NAMALWA (cell line): ENCODE data around the gene CMSS1.

Experiments used
- DNase-seq: peaks from one replicate; pipeline ENCODE4 v3.0.0-alpha.2; 2015; ENCODE audit warnings: low spot score

CMSS1 gene

GRCh38 chr3:99875581-99875928, 57.9 kb downstream of the CMSS1 start:
- peak; percentile 43 for DNase-seq

DNA sequence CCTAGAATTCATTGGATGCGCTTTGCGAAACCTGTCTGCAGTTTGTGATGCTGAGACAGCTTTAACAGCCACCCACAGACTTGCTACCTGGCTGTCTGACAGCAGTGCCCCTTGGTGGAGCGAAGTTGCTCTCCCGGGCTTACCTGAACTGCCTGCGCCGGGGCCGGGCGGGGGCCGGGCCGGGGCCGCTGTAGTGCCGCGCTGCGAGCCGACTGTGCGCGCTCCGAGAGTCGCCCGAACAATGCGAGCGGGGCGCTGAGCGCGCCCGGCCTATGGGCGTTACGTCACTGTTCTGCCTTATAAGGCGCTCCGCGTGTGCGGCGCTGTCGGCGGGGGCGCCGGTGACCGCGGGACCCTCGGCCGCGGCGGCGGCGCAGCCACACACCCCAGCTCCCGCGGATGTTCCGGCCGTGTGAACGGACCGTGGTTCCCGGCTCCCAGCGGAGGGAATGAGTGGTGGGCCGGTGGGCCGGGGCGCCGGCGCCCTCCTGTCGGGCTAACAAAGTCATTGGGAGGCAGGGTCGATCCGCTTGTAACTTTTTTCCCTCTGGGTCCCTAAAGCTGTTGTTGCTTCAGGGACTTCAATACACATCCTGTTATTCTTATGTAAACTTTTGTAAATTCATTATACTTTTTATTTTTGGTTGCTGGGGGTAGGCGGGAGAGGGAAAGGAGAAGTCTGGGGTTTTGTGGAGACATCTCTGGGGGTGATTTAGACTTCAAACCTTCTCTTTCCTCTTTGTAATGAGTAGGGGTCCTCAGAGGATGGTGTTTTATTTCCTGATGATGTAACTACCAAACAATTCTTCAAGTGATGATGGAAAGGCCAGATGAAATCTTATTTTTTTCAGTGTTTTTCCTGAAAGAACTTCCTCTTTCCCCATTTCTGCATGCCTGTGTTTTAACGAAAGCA, 58.5 kb downstream of the CMSS1 start:
- peak; percentile 71 for DNase-seq

DNA sequence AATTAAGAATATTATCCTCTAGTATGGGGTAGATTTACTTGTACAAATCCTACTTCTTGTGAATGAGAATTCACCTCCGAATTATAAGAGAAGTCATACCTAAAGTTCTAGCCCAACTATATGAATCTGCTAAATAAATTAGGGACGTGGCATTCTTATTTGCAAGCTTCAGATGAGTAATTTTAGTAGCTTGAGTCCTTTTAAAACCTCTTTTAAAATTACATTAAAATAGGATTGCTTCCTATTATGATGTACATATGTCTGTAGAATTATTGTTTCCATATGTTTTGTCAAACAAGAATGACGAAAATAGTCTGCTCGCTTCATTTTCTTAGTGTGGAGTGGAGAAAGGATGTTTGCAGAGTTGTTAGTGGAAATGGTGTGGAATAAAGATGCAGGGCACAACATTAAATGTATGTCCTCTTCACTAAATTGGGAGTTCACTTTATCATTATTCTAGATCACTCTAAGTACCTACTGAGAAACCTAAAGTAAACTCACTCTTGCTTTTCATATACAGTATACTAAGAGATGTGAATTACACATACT, 59.4 kb downstream of the CMSS1 start:
- no peak for DNase-seq

DNA sequence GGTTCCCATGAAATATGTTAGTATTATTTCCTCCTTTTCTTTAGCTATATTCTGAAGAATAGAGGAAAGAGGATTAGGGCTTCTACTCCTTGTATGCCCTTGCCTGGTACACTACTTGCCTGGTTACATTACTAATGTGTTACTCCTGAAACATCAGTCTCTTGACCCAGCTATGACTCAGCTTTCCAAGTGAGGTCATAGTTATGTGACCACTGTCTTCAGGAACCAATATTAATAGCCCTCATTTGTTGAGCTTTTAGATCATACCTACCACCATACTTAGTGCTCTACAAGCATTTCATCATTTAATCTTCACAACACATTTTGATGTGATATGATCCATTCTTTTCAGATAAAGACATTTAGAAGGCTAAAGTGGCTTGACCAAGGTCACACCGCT, 60.3 kb downstream of the CMSS1 start:
- no peak for DNase-seq

- DNase-seq: no peak
Observed at GRCh38 chr3:99879275-99879674, 61.6 kb downstream of the CMSS1 start.

DNA sequence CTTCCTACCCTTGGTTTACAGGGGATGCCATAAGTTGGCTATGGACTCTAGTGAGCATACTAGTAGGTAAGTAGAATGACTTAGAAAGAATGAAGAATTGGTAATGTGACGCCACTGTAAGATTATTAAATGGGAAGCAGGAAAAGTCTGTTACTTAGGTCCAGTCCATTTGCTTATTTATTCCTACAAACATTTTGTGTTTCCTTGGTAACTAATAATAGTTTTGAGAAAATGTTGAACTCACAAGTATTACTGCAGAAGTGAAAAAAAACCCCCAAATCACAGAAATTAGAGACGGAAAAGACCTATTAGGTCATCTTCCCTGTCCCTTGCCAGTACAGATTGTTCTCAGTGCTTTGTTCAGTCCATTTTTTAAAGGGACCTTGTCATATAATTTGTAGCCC, 63.5 kb downstream of the CMSS1 start:
- DNase-seq: no peak

- no peak for DNase-seq
Observed at GRCh38 chr3:99882436-99883137, 64.9 kb downstream of the CMSS1 start.

GRCh38 chr3:99883138-99883461, 65.4 kb downstream of the CMSS1 start:
- DNase-seq: no peak

- DNase-seq: no peak
Observed at GRCh38 chr3:99883693-99884092, 66.0 kb downstream of the CMSS1 start.

GRCh38 chr3:99884484-99884883, 66.8 kb downstream of the CMSS1 start:
- no peak for DNase-seq

- DNase-seq: no peak
Observed at GRCh38 chr3:99885085-99885484, 67.4 kb downstream of the CMSS1 start.

- DNase-seq: no peak
Observed at GRCh38 chr3:99885851-99886250, 68.2 kb downstream of the CMSS1 start.

DNA sequence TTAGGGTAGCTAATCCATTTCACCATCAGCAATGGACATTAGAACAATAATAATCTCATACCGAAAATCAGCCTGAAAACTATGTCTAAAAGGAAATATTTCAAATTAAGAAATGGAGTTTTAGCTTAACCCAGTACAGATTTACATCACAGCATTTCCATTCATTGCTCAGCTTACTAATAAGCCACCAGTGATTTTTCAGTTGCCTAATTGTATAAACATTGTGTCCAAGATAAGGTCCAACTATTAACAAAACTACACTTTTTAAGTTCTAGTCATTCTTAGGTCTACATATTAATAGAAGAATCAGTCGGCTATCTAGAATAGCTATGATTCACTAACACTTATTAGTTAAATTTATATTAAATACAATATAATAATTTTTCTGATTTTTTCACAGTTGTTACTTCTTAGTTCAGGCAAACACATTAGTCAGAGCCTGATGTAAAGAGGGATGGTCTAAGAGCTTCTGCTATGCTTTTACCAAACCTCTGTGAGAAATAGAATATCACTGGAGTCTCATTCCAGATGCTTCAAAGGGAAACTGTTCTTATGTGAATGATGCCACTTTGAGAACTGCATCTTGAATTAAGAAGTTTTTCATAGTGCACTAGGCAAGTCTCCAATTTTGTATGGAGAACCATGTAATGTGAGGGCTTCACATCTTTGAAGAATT, 74.1 kb downstream of the CMSS1 start:
- DNase-seq: no peak

GRCh38 chr3:99892332-99892731, 74.7 kb downstream of the CMSS1 start:
- DNase-seq: peak; percentile 5

DNA sequence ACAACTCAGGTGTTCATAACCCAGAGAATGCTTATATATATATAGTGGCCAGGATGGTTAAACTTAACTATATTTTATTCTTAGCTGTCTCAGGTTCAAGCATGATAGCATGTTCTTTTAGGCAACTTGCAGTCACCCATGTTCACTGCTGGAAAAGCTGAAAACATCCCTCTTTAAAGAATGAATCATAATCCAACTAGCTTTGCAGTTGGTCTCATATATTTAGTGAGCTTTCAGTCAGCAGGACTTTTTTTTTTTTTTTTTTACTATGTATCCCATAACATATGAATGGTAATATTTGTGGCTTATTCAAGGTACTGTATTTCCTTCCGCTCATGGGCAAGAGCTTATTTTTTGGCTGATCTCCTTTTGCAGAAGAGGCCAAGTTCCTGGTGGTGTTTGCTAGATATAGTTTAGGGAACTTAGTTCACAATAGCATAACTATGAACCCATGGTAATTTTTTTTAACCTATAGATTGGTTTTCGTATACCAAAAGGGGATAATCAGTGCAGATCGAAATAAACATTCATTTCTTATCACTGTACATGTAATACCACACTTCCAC, 77.6 kb downstream of the CMSS1 start:
- no peak for DNase-seq

GRCh38 chr3:99895703-99896441, 78.2 kb downstream of the CMSS1 start:
- DNase-seq: no peak

- DNase-seq: no peak
Observed at GRCh38 chr3:99896482-99896881, 78.8 kb downstream of the CMSS1 start.

- DNase-seq: no peak
Observed at GRCh38 chr3:99899603-99900002, 81.9 kb downstream of the CMSS1 start.

GRCh38 chr3:99900248-99900647, 82.6 kb downstream of the CMSS1 start:
- no peak for DNase-seq

- no peak for DNase-seq
Observed at GRCh38 chr3:99901200-99901926, 83.7 kb downstream of the CMSS1 start.

GRCh38 chr3:99902091-99902490, 84.4 kb downstream of the CMSS1 start:
- no peak for DNase-seq
